ENCODE measurements around the gene LRAT.

DNA sequence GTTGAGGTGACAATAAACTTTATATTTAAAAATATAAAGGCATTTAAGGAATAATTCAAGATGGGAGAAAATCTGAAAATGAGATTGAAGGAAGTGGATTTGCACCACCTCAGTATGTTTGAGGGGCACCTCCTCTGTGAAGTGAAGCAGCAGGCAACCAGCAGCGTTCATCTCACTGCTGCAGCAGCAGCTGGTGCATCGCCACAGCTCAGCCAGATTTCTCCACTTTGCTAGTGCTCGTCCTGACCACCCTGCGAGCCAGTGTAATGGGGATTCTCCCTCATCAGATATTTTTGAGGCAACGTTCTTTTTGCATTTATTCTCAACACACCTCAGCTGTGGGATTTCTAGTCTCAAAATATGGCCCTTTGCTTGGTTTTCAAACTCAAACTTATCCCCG, 13.9 kb downstream of the LRAT start:
- no peak for TF ChIP-seq EZH2 (IDR thresholded peaks at IDR 0.05; ENCODE audit: low read depth)
- TF ChIP-seq, protein P1, sequence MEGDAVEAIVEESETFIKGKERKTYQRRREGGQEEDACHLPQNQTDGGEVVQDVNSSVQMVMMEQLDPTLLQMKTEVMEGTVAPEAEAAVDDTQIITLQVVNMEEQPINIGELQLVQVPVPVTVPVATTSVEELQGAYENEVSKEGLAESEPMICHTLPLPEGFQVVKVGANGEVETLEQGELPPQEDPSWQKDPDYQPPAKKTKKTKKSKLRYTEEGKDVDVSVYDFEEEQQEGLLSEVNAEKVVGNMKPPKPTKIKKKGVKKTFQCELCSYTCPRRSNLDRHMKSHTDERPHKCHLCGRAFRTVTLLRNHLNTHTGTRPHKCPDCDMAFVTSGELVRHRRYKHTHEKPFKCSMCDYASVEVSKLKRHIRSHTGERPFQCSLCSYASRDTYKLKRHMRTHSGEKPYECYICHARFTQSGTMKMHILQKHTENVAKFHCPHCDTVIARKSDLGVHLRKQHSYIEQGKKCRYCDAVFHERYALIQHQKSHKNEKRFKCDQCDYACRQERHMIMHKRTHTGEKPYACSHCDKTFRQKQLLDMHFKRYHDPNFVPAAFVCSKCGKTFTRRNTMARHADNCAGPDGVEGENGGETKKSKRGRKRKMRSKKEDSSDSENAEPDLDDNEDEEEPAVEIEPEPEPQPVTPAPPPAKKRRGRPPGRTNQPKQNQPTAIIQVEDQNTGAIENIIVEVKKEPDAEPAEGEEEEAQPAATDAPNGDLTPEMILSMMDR (conservative IDR thresholded peaks at IDR 0.05): no peak
